HL-60 (cell line): Measurements from ENCODE around the gene CTBS.

Experiments used
- DNase-seq, 2 experiments: peaks; one replicate each; pipeline ENCODE4 v3.0.0-alpha.2; 2010 to 2020; ENCODE audit warnings: low read depth in 1 of 2, low spot score in 1 of 2
- H3K27ac ChIP-seq: fragments of 250-450 bp; sonication (Bioruptor Pico); replicated peaks from 2 replicates; pipeline ENCODE4 v1.5.1; 2020; ENCODE audit warnings: mild to moderate bottlenecking, moderate library complexity
- H3K27me3 ChIP-seq: fragments of 250-450 bp; sonication (Bioruptor Pico); 2 replicates; pipeline ENCODE4 v1.5.1; 2021; ENCODE audit warnings: mild to moderate bottlenecking, moderate library complexity; ENCODE audit not compliant: insufficient read depth, poor library complexity, severe bottlenecking
- H3K4me3 ChIP-seq: replicated peaks from 2 replicates; pipeline ENCODE4 v1.5.1; 2011; ENCODE audit warnings: mild to moderate bottlenecking, control low read depth, low read length; ENCODE audit not compliant: insufficient read depth
- CTCF ChIP-seq: IDR thresholded peaks from one replicate; pipeline ENCODE4 v1.5.1; 2011; ENCODE audit warnings: low read length, control low read depth, inconsistent platforms; ENCODE audit not compliant: insufficient read depth
- GABPA ChIP-seq: IDR thresholded peaks from 2 replicates; pipeline ENCODE4 v1.6.1; 2012; ENCODE audit warnings: low read depth
- POLR2AphosphoS5 ChIP-seq: IDR thresholded peaks from 2 replicates; pipeline ENCODE4 v1.6.1; 2012; ENCODE audit warnings: low read depth
- REST ChIP-seq: IDR thresholded peaks from 2 replicates; pipeline ENCODE4 v1.6.1; 2012; ENCODE audit warnings: low read depth; ENCODE audit not compliant: insufficient replicate concordance
- SPI1 ChIP-seq: IDR thresholded peaks from 2 replicates; pipeline ENCODE4 v1.6.1; 2012; ENCODE audit warnings: low read depth, mild to moderate bottlenecking, borderline replicate concordance

CTBS gene

GRCh38 chr1:84506729-84507453, 67.3 kb downstream of the CTBS start:
- peak overlapping the region; percentile 88 for H3K27ac ChIP-seq
- DNase-seq, result no peak
- peak overlapping the region; percentile 83 for H3K4me3 ChIP-seq
- H3K27me3 ChIP-seq, result no peaks in the 10 kb centered on the region
- TF ChIP-seq POLR2AphosphoS5 (no peak), GABPA (0 out of 2 replicates have a peak, but pooled peaks have one; percentile 1), REST (no peak), SPI1 (no peak), CTCF (no peak)

GRCh38 chr1:84506002-84506728, 68.1 kb downstream of the CTBS start, which contains the start of the genes GNG5 and SPATA1:
Gene GNG5, minus strand, starts transcription at chr1:84506581. Its CDS starts 490 bp downstream, at chr1:84506091.
Gene SPATA1, plus strand, starts transcription at chr1:84506386. Its CDS starts 9,974 bp downstream, at chr1:84516360.
- H3K27ac ChIP-seq, result peak within 1 kb of the TSS; percentile 88
- H3K27me3 ChIP-seq, result no peaks in the 10 kb centered on the region
- peak; percentile 83 to 97 for DNase-seq
- 0 out of 2 replicates have a peak, but pooled peaks have one; percentile 6 for TF ChIP-seq GABPA
- peak; percentile 53 for TF ChIP-seq REST
- TF ChIP-seq POLR2AphosphoS5, result peak; percentile 51
- no peak for TF ChIP-seq SPI1
- TF ChIP-seq CTCF, result no peak
- peak within 1 kb of the TSS; percentile 83 for H3K4me3 ChIP-seq

GRCh38 chr1:84505493-84506001, 68.7 kb downstream of the CTBS start:
- peak in 1 of 2 experiments; percentile 43 for DNase-seq
- Histone ChIP-seq H3K27me3 (no peaks in the 10 kb centered on the region), H3K4me3 (peak overlapping the region; percentile 83), H3K27ac (peak overlapping the region; percentile 88)
- TF ChIP-seq POLR2AphosphoS5, result no peak; the same call in 1 of the 2 replicates
- TF ChIP-seq GABPA, result no peak
- no peak for TF ChIP-seq SPI1
- no peak for TF ChIP-seq CTCF
- no peak for TF ChIP-seq REST
